Measurements from ENCODE around the gene EFCC1. TPM values are rescaled to one million over a fixed set of nuclear protein-coding genes. Genes with fewer than 3 reads are reported as not detected.

The EFCC1 gene
- polyA plus RNA-seq, 1 donor (not counting 4 experiments of a cell fraction or from before 2014, with no cell fraction given) = not detected

DNA sequence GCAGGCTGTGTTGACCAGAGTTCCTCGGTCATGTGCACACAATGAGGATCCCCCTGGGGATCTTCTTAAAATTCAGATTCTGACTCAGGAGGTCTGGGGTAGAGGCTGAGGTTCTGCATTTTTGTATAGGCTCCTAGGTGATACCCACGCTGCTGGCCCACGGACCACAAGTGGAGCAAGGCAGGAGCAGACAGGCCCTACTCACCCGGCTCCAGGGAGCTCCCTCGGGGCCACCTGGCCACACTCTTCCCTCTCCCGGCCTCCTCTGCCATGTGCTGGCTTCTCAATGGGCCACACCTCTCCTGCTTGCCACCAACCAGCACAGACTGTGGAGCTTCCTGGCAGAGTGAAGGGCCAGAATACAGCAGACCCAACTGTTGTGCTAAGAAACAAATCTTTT, 83.4 kb downstream of the EFCC1 start:
- no peaks in the 10 kb centered on the region for H3K36me3 ChIP-seq (ENCODE audit: control insufficient read depth in 2 of 2, extremely low read depth in 1 of 2, insufficient read depth in 2 of 2, low read length in 2 of 2)
- no peak overlapping the region for H3K4me2 ChIP-seq (ENCODE audit: control insufficient read depth, extremely low read depth, insufficient read depth, low read depth, low read length)
- no peaks in the 10 kb centered on the region for H3K9me3 ChIP-seq (ENCODE audit: control insufficient read depth, low read depth, low read length)
- no peaks in the 10 kb centered on the region for H3K79me2 ChIP-seq (ENCODE audit: control insufficient read depth, insufficient read depth, low read length)
- H3K9ac ChIP-seq (ENCODE audit: control insufficient read depth, extremely low read depth, insufficient read depth, low read length) = no peak overlapping the region
- no peak overlapping the region for H3K27ac ChIP-seq (ENCODE audit: control insufficient read depth, insufficient read depth, low read length)
- DNase-seq (ENCODE audit: low read depth, low spot score) (no peak), FAIRE-seq (no peak)
- dilution Hi-C loops (cut with MboI; ENCODE audit: extremely low pct_ligation_motif_present, low sequenced_read_pairs) = no loop called here
- H3K4me1 ChIP-seq (ENCODE audit: control insufficient read depth, extremely low read depth, insufficient read depth, low read length) = peaks cover 4% of the 10 kb centered on the region
- no peak for TF ChIP-seq EZH2 (IDR thresholded peaks at IDR 0.05; ENCODE audit: low read length)
- TF ChIP-seq, protein P1, sequence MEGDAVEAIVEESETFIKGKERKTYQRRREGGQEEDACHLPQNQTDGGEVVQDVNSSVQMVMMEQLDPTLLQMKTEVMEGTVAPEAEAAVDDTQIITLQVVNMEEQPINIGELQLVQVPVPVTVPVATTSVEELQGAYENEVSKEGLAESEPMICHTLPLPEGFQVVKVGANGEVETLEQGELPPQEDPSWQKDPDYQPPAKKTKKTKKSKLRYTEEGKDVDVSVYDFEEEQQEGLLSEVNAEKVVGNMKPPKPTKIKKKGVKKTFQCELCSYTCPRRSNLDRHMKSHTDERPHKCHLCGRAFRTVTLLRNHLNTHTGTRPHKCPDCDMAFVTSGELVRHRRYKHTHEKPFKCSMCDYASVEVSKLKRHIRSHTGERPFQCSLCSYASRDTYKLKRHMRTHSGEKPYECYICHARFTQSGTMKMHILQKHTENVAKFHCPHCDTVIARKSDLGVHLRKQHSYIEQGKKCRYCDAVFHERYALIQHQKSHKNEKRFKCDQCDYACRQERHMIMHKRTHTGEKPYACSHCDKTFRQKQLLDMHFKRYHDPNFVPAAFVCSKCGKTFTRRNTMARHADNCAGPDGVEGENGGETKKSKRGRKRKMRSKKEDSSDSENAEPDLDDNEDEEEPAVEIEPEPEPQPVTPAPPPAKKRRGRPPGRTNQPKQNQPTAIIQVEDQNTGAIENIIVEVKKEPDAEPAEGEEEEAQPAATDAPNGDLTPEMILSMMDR (optimal IDR thresholded peaks at IDR 0.05 in 1 of 3, IDR thresholded peaks at IDR 0.05 in 1 of 3, conservative IDR thresholded peaks at IDR 0.05 in 1 of 3; ENCODE audit: extremely low read depth in 1 of 3, insufficient read depth in 2 of 3, low read length in 3 of 3) = no peak
- H2AFZ ChIP-seq (ENCODE audit: control insufficient read depth, low read length) = no peak overlapping the region
- no peaks in the 10 kb centered on the region for H3K9me1 ChIP-seq (ENCODE audit: control insufficient read depth, extremely low read depth, insufficient read depth, low read length)
- H3K4me3 ChIP-seq (ENCODE audit: control insufficient read depth in 2 of 3, extremely low read depth in 1 of 3, insufficient read depth in 2 of 3, low read depth in 1 of 3, low read length in 3 of 3) = no peak overlapping the region
- H4K20me1 ChIP-seq (ENCODE audit: control insufficient read depth, extremely low read depth, insufficient read depth, low read length) = no peaks in the 10 kb centered on the region
- H3K27me3 ChIP-seq (ENCODE audit: control insufficient read depth, extremely low read depth, insufficient read depth, low read length) = no peaks in the 10 kb centered on the region

DNA sequence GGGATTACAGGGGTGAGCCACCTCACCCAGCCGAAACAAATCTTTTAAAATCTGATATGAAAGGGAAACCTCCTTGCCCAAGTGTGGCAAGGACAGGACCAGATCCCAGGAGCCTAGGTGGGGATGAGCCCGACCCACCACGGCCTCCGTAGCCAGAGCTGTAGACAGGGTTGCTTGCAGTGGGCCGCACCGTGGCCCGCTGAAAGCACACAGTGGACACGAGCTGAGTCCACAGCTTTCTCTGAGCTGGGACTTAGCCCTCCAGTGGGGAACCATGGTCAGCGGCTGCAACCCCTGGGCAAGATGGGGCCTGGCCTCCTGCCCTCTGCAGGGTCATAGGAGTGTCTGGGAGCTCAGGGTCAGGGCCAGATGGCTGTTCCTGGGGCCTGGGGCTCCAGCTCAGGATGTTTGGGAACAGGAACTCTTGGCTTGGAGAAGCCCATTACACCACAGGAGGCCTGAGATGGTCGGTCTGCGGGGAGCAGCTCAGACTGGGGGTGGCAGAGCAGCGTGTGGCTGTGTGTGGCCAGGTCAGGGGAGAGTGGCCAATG, 84.1 kb downstream of the EFCC1 start:
- no peaks in the 10 kb centered on the region for H3K27me3 ChIP-seq (ENCODE audit: control insufficient read depth, extremely low read depth, insufficient read depth, low read length)
- H3K9ac ChIP-seq (ENCODE audit: control insufficient read depth, extremely low read depth, insufficient read depth, low read length) = no peak overlapping the region
- FAIRE-seq (no peak), DNase-seq (ENCODE audit: low read depth, low spot score) (no peak)
- H2AFZ ChIP-seq (ENCODE audit: control insufficient read depth, low read length) = no peak overlapping the region
- H3K9me3 ChIP-seq (ENCODE audit: control insufficient read depth, low read depth, low read length) = no peaks in the 10 kb centered on the region
- dilution Hi-C loops (cut with MboI; ENCODE audit: extremely low pct_ligation_motif_present, low sequenced_read_pairs) = no loop called here
- no peak overlapping the region for H3K27ac ChIP-seq (ENCODE audit: control insufficient read depth, insufficient read depth, low read length)
- no peaks in the 10 kb centered on the region for H3K36me3 ChIP-seq (ENCODE audit: control insufficient read depth in 2 of 2, extremely low read depth in 1 of 2, insufficient read depth in 2 of 2, low read length in 2 of 2)
- peaks cover 4% of the 10 kb centered on the region for H3K4me1 ChIP-seq (ENCODE audit: control insufficient read depth, extremely low read depth, insufficient read depth, low read length)
- no peaks in the 10 kb centered on the region for H3K9me1 ChIP-seq (ENCODE audit: control insufficient read depth, extremely low read depth, insufficient read depth, low read length)
- TF ChIP-seq, protein P1 (optimal IDR thresholded peaks at IDR 0.05 in 1 of 3, IDR thresholded peaks at IDR 0.05 in 1 of 3, conservative IDR thresholded peaks at IDR 0.05 in 1 of 3; ENCODE audit: extremely low read depth in 1 of 3, insufficient read depth in 2 of 3, low read length in 3 of 3) = no peak
- TF ChIP-seq EZH2 (IDR thresholded peaks at IDR 0.05; ENCODE audit: low read length) = no peak
- no peak overlapping the region for H3K4me3 ChIP-seq (ENCODE audit: control insufficient read depth in 2 of 3, extremely low read depth in 1 of 3, insufficient read depth in 2 of 3, low read depth in 1 of 3, low read length in 3 of 3)
- no peaks in the 10 kb centered on the region for H3K79me2 ChIP-seq (ENCODE audit: control insufficient read depth, insufficient read depth, low read length)
- H3K4me2 ChIP-seq (ENCODE audit: control insufficient read depth, extremely low read depth, insufficient read depth, low read depth, low read length) = no peak overlapping the region
- H4K20me1 ChIP-seq (ENCODE audit: control insufficient read depth, extremely low read depth, insufficient read depth, low read length) = no peaks in the 10 kb centered on the region
